Osteoblast (primary cell): Measurements from ENCODE around the gene LCLAT1. TPM values are rescaled to one million over a fixed set of nuclear protein-coding genes. Genes with fewer than 3 reads are reported as not detected.

Source experiments
- DNase-seq: peaks from one replicate; pipeline ENCODE4 v3.0.0; 2011; ENCODE audit warnings: low spot score, mixed read lengths; ENCODE audit not compliant: insufficient read length; ENCODE audit errors: missing footprints
- H2AFZ ChIP-seq: 2 replicates; pipeline ENCODE4 v1.6.0; 2011; ENCODE audit warnings: mild to moderate bottlenecking, low read length
- H3K27ac ChIP-seq: 2 replicates; pipeline ENCODE4 v1.5.1; 2011; ENCODE audit warnings: mild to moderate bottlenecking, low read depth, low read length, moderate library complexity
- H3K27me3 ChIP-seq: 2 replicates; pipeline ENCODE4 v1.6.0; 2012; ENCODE audit warnings: mild to moderate bottlenecking, control low read depth, inconsistent platforms, low read length, moderate library complexity; ENCODE audit not compliant: insufficient read depth
- H3K36me3 ChIP-seq: 2 replicates; pipeline ENCODE4 v1.5.1; 2011; ENCODE audit warnings: mild to moderate bottlenecking, low read length, control low read depth, moderate library complexity; ENCODE audit not compliant: insufficient read depth
- H3K4me1 ChIP-seq: 2 replicates; pipeline ENCODE4 v1.5.1; 2011; ENCODE audit warnings: mild to moderate bottlenecking, low read length, control low read depth, moderate library complexity; ENCODE audit not compliant: insufficient read depth
- H3K4me2 ChIP-seq: 2 replicates; pipeline ENCODE4 v1.6.0; 2011; ENCODE audit warnings: mild to moderate bottlenecking, low read length; ENCODE audit not compliant: insufficient read depth
- H3K4me3 ChIP-seq: fragments of 200-600 bp; sonication (generic); 3 replicates; pipeline ENCODE4 v1.5.1; 2012; ENCODE audit warnings: mild to moderate bottlenecking, low read length, inconsistent platforms; ENCODE audit not compliant: insufficient read depth
- H3K79me2 ChIP-seq: 2 replicates; pipeline ENCODE4 v1.6.0; 2012; ENCODE audit warnings: mild to moderate bottlenecking, low read length, control low read depth, inconsistent platforms; ENCODE audit not compliant: insufficient read depth
- H3K9me3 ChIP-seq: 2 replicates; pipeline ENCODE4 v1.5.1; 2011; ENCODE audit warnings: low read depth, low read length, control low read depth
- H4K20me1 ChIP-seq: 2 replicates; pipeline ENCODE4 v1.6.0; 2012; ENCODE audit warnings: mild to moderate bottlenecking, low read length, control low read depth; ENCODE audit not compliant: insufficient read depth
- CTCF ChIP-seq: IDR thresholded peaks from 2 replicates; pipeline ENCODE4 v1.5.1; 2011; ENCODE audit warnings: mild to moderate bottlenecking, low read depth, low read length, moderate library complexity; ENCODE audit errors: extremely low read depth
- total RNA-seq: library from RNA; depleted of rRNA; stranded (reverse); fragments of >200 nt; gene quantifications from 2 replicates; pipeline ENCODE4 v1.2.3, GENCODE V29; 2012

LCLAT1 gene
- total RNA-seq, 1 donor = 29.7 TPM

- no peak for DNase-seq
- H3K36me3 ChIP-seq = no peaks in the 10 kb centered on the region
- H3K4me3 ChIP-seq = no peak overlapping the region
- no peaks in the 10 kb centered on the region for H3K27me3 ChIP-seq
- no peak for TF ChIP-seq CTCF
- no peak overlapping the region for H3K27ac ChIP-seq
- no peaks in the 10 kb centered on the region for H3K4me1 ChIP-seq
- no peak overlapping the region for H3K4me2 ChIP-seq
- H3K79me2 ChIP-seq = no peaks in the 10 kb centered on the region
- H3K9me3 ChIP-seq = no peaks in the 10 kb centered on the region
- no peak overlapping the region for H2AFZ ChIP-seq
- H4K20me1 ChIP-seq = no peaks in the 10 kb centered on the region
These were observed 178.2 kb downstream of the LCLAT1 start for GRCh38 chr2:30625276-30625675.

GRCh38 chr2:30625701-30626100 is 178.7 kb downstream of the LCLAT1 start:
- Histone ChIP-seq H3K9me3 (no peaks in the 10 kb centered on the region), H4K20me1 (no peaks in the 10 kb centered on the region), H3K4me1 (no peaks in the 10 kb centered on the region), H3K36me3 (no peaks in the 10 kb centered on the region), H3K4me3 (no peak overlapping the region), H3K27me3 (no peaks in the 10 kb centered on the region), H3K27ac (no peak overlapping the region), H3K79me2 (no peaks in the 10 kb centered on the region), H3K4me2 (no peak overlapping the region), H2AFZ (no peak overlapping the region)
- TF ChIP-seq CTCF = no peak
- no peak for DNase-seq

- DNase-seq = no peak
These were observed 179.4 kb downstream of the LCLAT1 start for GRCh38 chr2:30626397-30626796.

GRCh38 chr2:30627151-30627550 is 180.1 kb downstream of the LCLAT1 start:
- no peak overlapping the region for H3K4me3 ChIP-seq
- H3K27ac ChIP-seq = no peak overlapping the region
- TF ChIP-seq CTCF = no peak
- H4K20me1 ChIP-seq = no peaks in the 10 kb centered on the region
- H3K36me3 ChIP-seq = no peaks in the 10 kb centered on the region
- no peaks in the 10 kb centered on the region for H3K79me2 ChIP-seq
- DNase-seq = no peak
- H3K27me3 ChIP-seq = no peaks in the 10 kb centered on the region
- H2AFZ ChIP-seq = no peak overlapping the region
- peaks cover 6% of the 10 kb centered on the region for H3K4me1 ChIP-seq
- H3K9me3 ChIP-seq = no peaks in the 10 kb centered on the region
- no peak overlapping the region for H3K4me2 ChIP-seq

More at GRCh38 chr2:30626397-30626796, 179.4 kb downstream of the LCLAT1 start:
- no peak for TF ChIP-seq CTCF
- H3K4me1 ChIP-seq = peaks cover 5% of the 10 kb centered on the region
- H3K4me3 ChIP-seq = no peak overlapping the region
- H3K9me3 ChIP-seq = no peaks in the 10 kb centered on the region
- no peak overlapping the region for H3K4me2 ChIP-seq
- no peaks in the 10 kb centered on the region for H3K27me3 ChIP-seq
- H3K79me2 ChIP-seq = no peaks in the 10 kb centered on the region
- no peaks in the 10 kb centered on the region for H3K36me3 ChIP-seq
- no peak overlapping the region for H3K27ac ChIP-seq
- H2AFZ ChIP-seq = no peak overlapping the region
- H4K20me1 ChIP-seq = no peaks in the 10 kb centered on the region
